HEK293 (cell line): ENCODE measurements around the gene BEND4.

Experiments
- CTCF ChIP-seq: fragments of 450-650 bp; formaldehyde crosslinking; IDR thresholded peaks from 2 replicates; pipeline ENCODE4 v1.5.1; 2016; ENCODE audit warnings: missing biosample characterization, missing genetic modification characterization
- KLF10 ChIP-seq: fragments of 450-650 bp; IDR thresholded peaks from 2 replicates; pipeline ENCODE4 v1.5.1; 2018; ENCODE audit warnings: missing biosample characterization, mild to moderate bottlenecking, missing genetic modification characterization
- MZF1 ChIP-seq: fragments of 450-650 bp; formaldehyde crosslinking; IDR thresholded peaks from 2 replicates; pipeline ENCODE4 v1.5.1; 2017; ENCODE audit warnings: missing biosample characterization, missing genetic modification characterization, borderline replicate concordance
- ZNF24 ChIP-seq: fragments of 450-650 bp; formaldehyde crosslinking; IDR thresholded peaks from 2 replicates; pipeline ENCODE4 v1.5.1; 2016; ENCODE audit warnings: missing biosample characterization, missing genetic modification characterization

- no peak for TF ChIP-seq MZF1 (tag by site-specific recombination)
- no peak for TF ChIP-seq CTCF (tag by site-specific recombination)
- TF ChIP-seq KLF10 (tag by site-specific recombination) = no peak
- TF ChIP-seq ZNF24 (tag by site-specific recombination) = no peak
Measured at GRCh38 chr4:42101446-42101975, 50.9 kb downstream of the BEND4 start.
